A673 (cell line): ENCODE data around the gene S100B.

ENCODE experiments used
- CTCF ChIP-seq: fragments of 300-800, 200-600 bp; sonication (generic); conservative IDR thresholded peaks from 2 replicates; pipeline ENCODE4 v1.5.1; 2017; ENCODE audit warnings: low read depth, mild to moderate bottlenecking, antibody characterized with exemption, low read length, moderate library complexity, mixed read lengths
- EZH2 ChIP-seq: fragments of 200-600 bp; sonication (generic); IDR thresholded peaks from 2 replicates; pipeline ENCODE4 v1.6.1; 2017; ENCODE audit warnings: borderline replicate concordance, low read depth, mild to moderate bottlenecking, mixed read lengths, antibody characterized with exemption, low read length; ENCODE audit not compliant: poor library complexity, severe bottlenecking

GRCh38 chr21:46555225-46555617, 49.7 kb downstream of the S100B start:
- TF ChIP-seq CTCF (no peak), EZH2 (no peak)
